Adrenal gland (tissue), 12 donors: ENCODE data around the gene CCDC154. TPM values are rescaled to one million over a fixed set of nuclear protein-coding genes. Genes with fewer than 3 reads are reported as not detected.

Experiments used
- DNase-seq, 7 donors: peaks; one replicate each; pipeline ENCODE4 v3.0.0-alpha.2; 2019 to 2020
- H3K27ac ChIP-seq, 5 donors: fragments of 200-600 bp; sonication (generic) in 4 of 5; 1 replicate in 3 of 5; 2 replicates in 2 of 5; pipeline versions ENCODE4 v1.5.1 to v1.8.0; 2016 to 2020; ENCODE audit warnings: mild to moderate bottlenecking in 1 of 5
- H3K27me3 ChIP-seq: fragments of 200-600 bp; 2 replicates; pipeline ENCODE4 v1.8.0; 2021
- H3K36me3 ChIP-seq, 2 donors: fragments of 200-600 bp; replicated peaks in 1 of 2; 1 replicate in 1 of 2; 2 replicates in 1 of 2; pipeline versions ENCODE4 v1.5.1 to v1.8.0; 2018 to 2022
- H3K4me1 ChIP-seq, 2 donors: fragments of 200-600 bp; replicated peaks in 1 of 2; 1 replicate in 1 of 2; 2 replicates in 1 of 2; pipeline versions ENCODE4 v1.5.1 to v1.8.0; 2018 to 2021
- H3K4me3 ChIP-seq, 4 donors: fragments of 200-600 bp; sonication (generic) in 3 of 4; one replicate each; pipeline ENCODE4 v1.5.1; 2016 to 2018
- H3K9me3 ChIP-seq, 3 donors: fragments of 200-600 bp; sonication (generic) in 1 of 3; replicated peaks in 1 of 3; 1 replicate in 2 of 3; 2 replicates in 1 of 3; pipeline versions ENCODE4 v1.5.1 to v1.8.0; 2016 to 2021
- POLR2A ChIP-seq, 2 donors: fragments of 450-650 bp; IDR thresholded peaks; one replicate each; pipeline ENCODE4 v1.6.1; 2017; ENCODE audit warnings: antibody characterized with exemption in 2 of 2, mild to moderate bottlenecking in 2 of 2, moderate library complexity in 1 of 2
- WGBS, 4 donors: extraction: QIAGEN DNeasy Blood & Tissue Kit in 2 of 4; methylation state at CpG; one replicate each; pipeline versions ENCODE4 v1.1.5 to v1.1.7; 2013 to 2017; 5-methylcytosine and 5-hydroxymethylcytosine counted together
- intact Hi-C, 2 donors: fragments of 100-400 bp; cut with DNase I; formaldehyde crosslinking; loops; one replicate each; pipeline versions ENCODE4 v1.14.1 to v1.15.0; 2022 to 2023
- polyA plus RNA-seq, 3 donors: library from polyadenylated mRNA; stranded (reverse); fragments of 200-250 nt in 2 of 3; fragments of 350-450 nt in 1 of 3; fragmentation: Illumina TruSeq in 1 of 3; extraction: RNeasy Lipid Tissue Mini Kit (QIAGEN cat#74804) in 1 of 3; gene quantifications; one replicate each; pipeline ENCODE4 v1.2.3, GENCODE V29; 2013 to 2014
- total RNA-seq, 9 donors: library from RNA; depleted of rRNA in 4 of 9; stranded (reverse); fragments of >200 nt in 4 of 9; fragments of 120-200 nt in 1 of 9; fragmentation: NEBNext Ultra II Directional in 1 of 9; extraction: Animal tissue kit (Norgen Biotek cat#: 25700) in 1 of 9; gene quantifications; one replicate each; pipeline versions ENCODE4 v1.1.0 to v1.2.4, GENCODE V29; 2013 to 2023
- TF ChIP-seq, protein P1 (sequence below), 6 experiments: fragments of 450-650 bp in 4 of 6; fragments of 200-600 bp in 2 of 6; sonication (generic) in 1 of 6; IDR thresholded peaks; 1 replicate in 5 of 6; 2 replicates in 1 of 6; pipeline versions ENCODE4 v1.5.1 to v1.8.0; 2016 to 2021; ENCODE audit warnings: antibody characterized with exemption in 6 of 6, mild to moderate bottlenecking in 2 of 6, moderate library complexity in 1 of 6
- donor health status: healthy with polysubstance abuse.
- donor health status: Bipolar disorder and iron deficiency.
- donor health status: DM: yes; HTN: yes; CAD: no.
- donor health status: DM: no; HTN: no; CAD: no.
- donor health status: DM: no; HTN: no; CAD: no.
- donor health status: DM: yes; HTN: yes; CAD: no.

The CCDC154 gene
- total and polyA plus RNA-seq, 12 donors: 0.28 to 39.7 (median 1.1) TPM; not detected in 1

DNA sequence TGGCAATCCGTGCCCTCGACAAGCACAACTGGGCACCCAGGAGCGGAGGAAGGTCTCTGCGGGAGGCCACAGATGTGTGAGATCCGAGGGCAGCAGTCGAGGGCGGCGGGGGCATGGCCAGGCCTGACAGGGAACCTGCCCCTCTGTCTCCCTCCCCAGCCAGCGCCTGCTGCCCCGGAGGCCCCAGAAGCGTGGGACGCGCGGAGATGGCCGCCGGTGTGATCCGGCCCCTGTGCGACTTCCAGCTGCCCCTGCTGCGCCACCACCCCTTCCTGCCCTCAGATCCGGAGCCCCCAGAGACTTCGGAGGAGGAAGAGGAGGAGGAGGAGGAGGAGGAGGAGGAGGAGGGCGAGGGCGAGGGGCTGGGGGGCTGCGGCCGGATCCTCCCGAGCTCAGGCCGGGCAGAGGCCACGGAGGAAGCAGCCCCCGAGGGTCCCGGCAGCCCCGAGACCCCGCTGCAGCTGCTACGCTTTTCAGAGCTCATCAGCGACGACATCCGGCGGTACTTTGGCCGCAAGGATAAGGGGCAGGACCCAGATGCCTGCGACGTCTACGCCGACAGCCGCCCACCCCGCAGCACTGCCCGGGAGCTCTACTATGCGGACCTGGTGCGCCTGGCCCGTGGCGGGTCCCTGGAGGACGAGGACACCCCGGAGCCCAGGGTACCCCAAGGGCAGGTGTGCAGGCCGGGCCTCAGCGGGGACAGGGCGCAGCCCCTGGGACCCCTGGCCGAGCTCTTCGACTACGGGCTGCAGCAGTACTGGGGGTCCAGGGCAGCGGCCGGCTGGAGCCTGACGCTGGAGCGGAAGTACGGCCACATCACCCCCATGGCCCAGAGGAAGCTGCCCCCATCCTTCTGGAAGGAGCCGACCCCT is 11.7 kb downstream of the CCDC154 start:
- Histone ChIP-seq H3K27ac (no peak overlapping the region), H3K9me3 (no peaks in the 10 kb centered on the region), H3K4me1 (no peaks in the 10 kb centered on the region), H3K4me3 (no peak overlapping the region), H3K36me3 (no peaks in the 10 kb centered on the region), H3K27me3 (no peaks in the 10 kb centered on the region)
- WGBS, 4 donors: 71 to 88% (median 79%) methylated on average over 6 to 63 of the region's 63 CpGs
- TF ChIP-seq, protein P1, sequence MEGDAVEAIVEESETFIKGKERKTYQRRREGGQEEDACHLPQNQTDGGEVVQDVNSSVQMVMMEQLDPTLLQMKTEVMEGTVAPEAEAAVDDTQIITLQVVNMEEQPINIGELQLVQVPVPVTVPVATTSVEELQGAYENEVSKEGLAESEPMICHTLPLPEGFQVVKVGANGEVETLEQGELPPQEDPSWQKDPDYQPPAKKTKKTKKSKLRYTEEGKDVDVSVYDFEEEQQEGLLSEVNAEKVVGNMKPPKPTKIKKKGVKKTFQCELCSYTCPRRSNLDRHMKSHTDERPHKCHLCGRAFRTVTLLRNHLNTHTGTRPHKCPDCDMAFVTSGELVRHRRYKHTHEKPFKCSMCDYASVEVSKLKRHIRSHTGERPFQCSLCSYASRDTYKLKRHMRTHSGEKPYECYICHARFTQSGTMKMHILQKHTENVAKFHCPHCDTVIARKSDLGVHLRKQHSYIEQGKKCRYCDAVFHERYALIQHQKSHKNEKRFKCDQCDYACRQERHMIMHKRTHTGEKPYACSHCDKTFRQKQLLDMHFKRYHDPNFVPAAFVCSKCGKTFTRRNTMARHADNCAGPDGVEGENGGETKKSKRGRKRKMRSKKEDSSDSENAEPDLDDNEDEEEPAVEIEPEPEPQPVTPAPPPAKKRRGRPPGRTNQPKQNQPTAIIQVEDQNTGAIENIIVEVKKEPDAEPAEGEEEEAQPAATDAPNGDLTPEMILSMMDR (IDR thresholded peaks at IDR 0.05): no peak
- TF ChIP-seq POLR2A (IDR thresholded peaks at IDR 0.05): no peak
- intact Hi-C loops: no loop called here
- DNase-seq: no peak

DNA sequence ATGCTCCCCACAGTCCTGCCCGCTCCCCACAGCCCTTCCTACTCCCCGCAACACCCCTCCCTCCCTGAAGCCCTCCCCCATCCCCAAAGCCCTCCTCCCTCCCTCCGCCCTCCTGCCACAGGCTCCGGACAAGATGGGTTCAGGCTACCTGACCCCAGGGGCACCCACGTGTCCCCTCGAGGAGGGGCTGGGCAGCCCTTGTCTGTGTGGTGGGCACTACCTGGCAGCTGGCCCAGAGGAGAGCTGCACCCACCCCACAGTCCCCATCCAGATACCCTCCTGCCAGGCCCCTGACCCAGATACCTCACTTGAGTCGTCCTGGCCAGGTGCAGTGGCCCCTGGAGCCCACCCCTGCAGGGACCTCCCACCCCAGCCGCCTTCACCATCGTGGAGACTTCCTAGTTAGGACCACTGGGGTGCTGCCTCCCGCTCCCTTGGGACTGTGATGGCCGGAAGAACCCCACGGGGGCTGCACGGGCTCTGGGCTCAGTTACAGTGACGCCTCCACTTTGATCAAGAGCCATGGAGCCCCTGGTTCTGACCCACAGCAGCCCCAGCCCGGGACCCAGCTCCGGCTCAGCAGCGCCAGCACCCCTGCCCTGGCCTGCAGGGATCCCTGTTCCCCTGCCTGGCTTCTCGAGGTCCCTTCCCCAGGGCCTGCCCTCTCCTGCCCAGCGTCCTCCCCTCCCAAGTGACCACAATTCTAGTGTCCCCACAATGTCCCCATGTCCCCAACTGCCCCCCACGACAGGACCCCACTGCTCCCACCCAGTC is 12.7 kb downstream of the CCDC154 start:
- Histone ChIP-seq H3K36me3 (no peaks in the 10 kb centered on the region), H3K4me3 (no peak overlapping the region), H3K27me3 (no peaks in the 10 kb centered on the region), H3K27ac (no peak overlapping the region), H3K4me1 (no peaks in the 10 kb centered on the region), H3K9me3 (no peaks in the 10 kb centered on the region)
- TF ChIP-seq POLR2A (IDR thresholded peaks at IDR 0.05): no peak
- WGBS, 4 donors: 71 to 84% (median 76%) methylated on average over 5 to 20 of the region's 20 CpGs
- intact Hi-C loops: no loop called here
- DNase-seq: no peak

DNA sequence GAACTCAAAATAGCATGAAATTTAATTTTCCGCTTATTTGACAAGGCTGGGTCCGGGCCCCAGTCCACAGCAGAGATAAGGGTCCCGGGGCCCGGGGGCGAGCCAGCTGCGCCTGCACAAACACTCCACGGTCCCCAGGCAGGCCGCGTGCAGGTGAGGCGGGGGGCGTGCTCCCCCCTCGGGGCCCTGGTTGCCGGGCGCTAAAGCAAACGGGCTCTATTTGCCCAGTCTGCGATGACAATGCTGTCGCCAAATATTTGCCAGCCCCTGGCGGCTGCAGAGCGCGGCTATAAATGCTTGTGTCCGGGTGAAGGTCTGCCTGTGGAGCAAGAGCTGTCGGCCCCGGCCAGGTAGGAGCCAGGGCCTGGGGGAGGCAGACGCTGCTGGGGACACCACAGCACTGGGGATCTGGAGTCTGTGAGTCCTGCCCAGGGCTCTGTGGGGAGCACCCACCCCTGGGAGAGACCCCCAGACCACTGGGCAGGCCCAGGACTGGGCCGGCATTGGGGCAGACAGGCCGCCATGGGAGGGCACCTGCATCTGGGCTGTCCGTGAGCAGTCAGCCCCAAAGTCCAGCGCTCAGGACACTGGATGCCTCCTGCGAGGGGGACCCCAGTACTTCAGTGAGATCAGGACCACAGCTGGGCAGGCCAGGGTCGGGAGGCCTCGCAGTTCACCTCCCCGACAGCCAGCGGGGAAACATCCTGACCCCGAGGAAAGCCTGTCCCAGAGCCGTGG is 13.4 kb downstream of the CCDC154 start, which contains the start of gene PERCC1:
PERCC1 (plus strand) TSS at position 320 of the 738 bp plus-strand sequence. CDS start 1,516 bp downstream, outside the sequence.
- H3K9me3 ChIP-seq: no peaks in the 10 kb centered on the region
- no peak for DNase-seq
- WGBS, 4 donors: 57 to 80% (median 62%) methylated on average over 11 to 35 of the region's 35 CpGs
- H3K27me3 ChIP-seq: no peaks in the 10 kb centered on the region
- H3K36me3 ChIP-seq: no peaks in the 10 kb centered on the region
- no peaks in the 10 kb centered on the region for H3K4me1 ChIP-seq
- intact Hi-C loops: no loop called here
- TF ChIP-seq, protein P1 (IDR thresholded peaks at IDR 0.05): no peak
- no peak for TF ChIP-seq POLR2A (IDR thresholded peaks at IDR 0.05)
- no peak within 1 kb of the TSS for H3K27ac ChIP-seq
- H3K4me3 ChIP-seq: no peak within 1 kb of the TSS

DNA sequence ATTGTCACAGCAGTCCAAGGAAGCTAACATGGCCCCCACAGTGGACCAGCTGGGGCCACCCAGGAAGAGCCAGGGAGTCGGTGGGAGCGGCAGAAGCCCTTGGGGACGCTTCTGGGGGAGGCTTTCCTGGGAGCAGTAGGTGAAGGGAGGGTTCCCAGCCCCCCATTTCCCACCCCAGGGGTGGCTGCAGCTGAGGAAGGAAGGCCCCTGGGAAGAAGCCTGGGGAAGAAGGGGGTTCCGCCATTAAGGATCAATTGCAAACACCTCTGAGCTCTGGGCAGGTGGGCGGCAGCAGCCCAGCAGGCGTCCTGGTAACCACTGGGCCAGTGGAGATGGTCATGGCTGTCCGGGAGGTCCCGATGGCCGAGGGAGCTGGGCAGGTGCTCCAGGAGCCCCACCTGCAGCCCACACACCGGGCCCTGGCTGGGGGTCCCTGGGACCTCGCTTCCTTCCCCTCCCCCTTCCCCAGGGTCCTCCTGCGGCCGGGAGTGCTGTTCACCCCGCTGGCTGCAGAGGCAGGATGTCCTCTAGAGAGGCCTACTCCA is 14.1 kb downstream of the CCDC154 start:
- intact Hi-C loops: no loop called here
- no peaks in the 10 kb centered on the region for H3K4me1 ChIP-seq
- no peaks in the 10 kb centered on the region for H3K36me3 ChIP-seq
- H3K4me3 ChIP-seq: no peak overlapping the region
- 47 to 69% (median 60%) methylated on average over 4 to 14 of the region's 14 CpGs for WGBS, 4 donors
- no peak for DNase-seq
- H3K27me3 ChIP-seq: no peaks in the 10 kb centered on the region
- no peaks in the 10 kb centered on the region for H3K9me3 ChIP-seq
- TF ChIP-seq, protein P1 (IDR thresholded peaks at IDR 0.05): no peak
- no peak for TF ChIP-seq POLR2A (IDR thresholded peaks at IDR 0.05)
- no peak overlapping the region for H3K27ac ChIP-seq
